ENCODE measurements around the gene DTNA. TPM values are rescaled to one million over a fixed set of nuclear protein-coding genes. Genes with fewer than 3 reads are reported as not detected.

The DTNA gene
- total RNA-seq, 1 donor from 2014 or later, result 18.4 TPM

- intact Hi-C loops (cut with DNase I), result no loop called here
- DNase-seq (ENCODE audit: extremely low spot score in 2 of 2), result no peak
- H3K36me3 ChIP-seq, result no peaks in the 10 kb centered on the region
- no peaks in the 10 kb centered on the region for H3K9me3 ChIP-seq
- TF ChIP-seq POLR2A (IDR thresholded peaks at IDR 0.05), result no peak
- TF ChIP-seq CTCF (IDR thresholded peaks at IDR 0.05), result no peak
- no peak for TF ChIP-seq POLR2AphosphoS5 (IDR thresholded peaks at IDR 0.05; ENCODE audit: insufficient read depth in 1 of 2, low read depth in 1 of 2)
- H3K4me3 ChIP-seq, result no peak overlapping the region
- H3K27me3 ChIP-seq, result no peaks in the 10 kb centered on the region
- no peaks in the 10 kb centered on the region for H3K4me1 ChIP-seq
- no peak overlapping the region for H3K27ac ChIP-seq
Measured at GRCh38 chr18:34740724-34741123, 30.6 kb downstream of the DTNA start.

GRCh38 chr18:34741401-34741800 lies 31.3 kb downstream of the DTNA start:
- Histone ChIP-seq H3K4me1 (no peaks in the 10 kb centered on the region), H3K27me3 (no peaks in the 10 kb centered on the region), H3K4me3 (no peak overlapping the region), H3K9me3 (no peaks in the 10 kb centered on the region), H3K36me3 (no peaks in the 10 kb centered on the region), H3K27ac (no peak overlapping the region)
- DNase-seq (ENCODE audit: extremely low spot score in 2 of 2), result no peak
- no peak for TF ChIP-seq POLR2AphosphoS5 (IDR thresholded peaks at IDR 0.05; ENCODE audit: insufficient read depth in 1 of 2, low read depth in 1 of 2)
- TF ChIP-seq POLR2A (IDR thresholded peaks at IDR 0.05), result no peak
- no peak for TF ChIP-seq CTCF (IDR thresholded peaks at IDR 0.05)
- intact Hi-C loops (cut with DNase I), result no loop called here

- no peaks in the 10 kb centered on the region for H3K9me3 ChIP-seq
- no peak overlapping the region for H3K27ac ChIP-seq
- TF ChIP-seq POLR2A (IDR thresholded peaks at IDR 0.05), result no peak
- TF ChIP-seq CTCF (IDR thresholded peaks at IDR 0.05), result no peak
- TF ChIP-seq POLR2AphosphoS5 (IDR thresholded peaks at IDR 0.05; ENCODE audit: insufficient read depth in 1 of 2, low read depth in 1 of 2), result no peak
- DNase-seq (ENCODE audit: extremely low spot score in 2 of 2), result no peak
- H3K36me3 ChIP-seq, result no peaks in the 10 kb centered on the region
- H3K4me3 ChIP-seq, result no peak overlapping the region
- H3K27me3 ChIP-seq, result no peaks in the 10 kb centered on the region
- H3K4me1 ChIP-seq, result no peaks in the 10 kb centered on the region
- intact Hi-C loops (cut with DNase I), result no loop called here
Measured at GRCh38 chr18:34742891-34743341, 32.8 kb downstream of the DTNA start.

DNA sequence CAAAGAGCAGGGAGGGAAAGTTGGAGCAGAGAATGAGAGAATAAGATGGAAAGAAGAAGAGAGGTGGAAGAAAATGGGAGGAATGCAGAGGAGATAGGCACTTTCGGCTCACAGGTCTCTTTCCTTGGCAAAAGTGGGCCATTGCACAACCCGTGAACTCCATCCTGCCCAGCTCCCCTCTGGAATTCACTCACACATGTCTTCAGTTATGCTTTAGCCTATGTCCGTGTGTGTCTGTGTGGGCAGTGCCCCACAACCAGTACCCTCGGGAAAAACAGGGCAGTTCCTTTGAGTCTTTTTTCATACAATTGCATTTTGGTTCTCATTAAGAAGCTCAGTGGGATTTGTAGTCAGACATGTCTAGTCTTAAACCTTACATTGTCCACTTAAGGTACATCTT lies 34.5 kb downstream of the DTNA start:
- TF ChIP-seq CTCF (IDR thresholded peaks at IDR 0.05) (no peak), POLR2A (IDR thresholded peaks at IDR 0.05) (no peak), POLR2AphosphoS5 (IDR thresholded peaks at IDR 0.05; ENCODE audit: insufficient read depth in 1 of 2, low read depth in 1 of 2) (no peak)
- Histone ChIP-seq H3K27ac (no peak overlapping the region), H3K4me3 (no peak overlapping the region), H3K9me3 (no peaks in the 10 kb centered on the region), H3K27me3 (no peaks in the 10 kb centered on the region), H3K4me1 (no peaks in the 10 kb centered on the region), H3K36me3 (no peaks in the 10 kb centered on the region)
- intact Hi-C loops (cut with DNase I), result no loop called here
- no peak for DNase-seq (ENCODE audit: extremely low spot score in 2 of 2)

DNA sequence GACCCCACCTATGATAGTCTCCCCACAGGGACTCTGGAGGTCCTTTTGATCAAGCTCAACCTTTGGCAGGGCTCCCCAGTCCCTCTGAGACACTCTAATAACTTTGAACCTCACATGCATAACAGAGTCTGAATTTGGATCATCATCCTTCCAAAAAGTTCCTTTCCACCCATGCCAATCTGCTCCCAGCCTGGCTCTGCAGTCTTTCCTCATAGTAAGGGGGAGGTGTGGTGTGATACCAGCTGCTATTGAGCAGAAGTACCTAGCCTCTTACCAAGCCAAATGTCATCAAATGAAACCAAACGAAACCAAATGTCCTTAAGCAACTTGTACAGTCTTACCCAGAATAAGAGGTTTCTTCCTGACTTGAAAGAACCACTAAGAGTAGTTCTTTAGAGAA lies 36.5 kb downstream of the DTNA start:
- no peaks in the 10 kb centered on the region for H3K9me3 ChIP-seq
- no peak for DNase-seq (ENCODE audit: extremely low spot score in 2 of 2)
- no peaks in the 10 kb centered on the region for H3K4me1 ChIP-seq
- no peak overlapping the region for H3K4me3 ChIP-seq
- TF ChIP-seq CTCF (IDR thresholded peaks at IDR 0.05) (no peak), POLR2A (IDR thresholded peaks at IDR 0.05) (no peak), POLR2AphosphoS5 (IDR thresholded peaks at IDR 0.05; ENCODE audit: insufficient read depth in 1 of 2, low read depth in 1 of 2) (no peak)
- no peaks in the 10 kb centered on the region for H3K27me3 ChIP-seq
- intact Hi-C loops (cut with DNase I), result no loop called here
- no peak overlapping the region for H3K27ac ChIP-seq
- no peaks in the 10 kb centered on the region for H3K36me3 ChIP-seq

All from vagina (tissue), 2 donors.